Liver (tissue), 9 donors: ENCODE data around the gene EML6. TPM values are rescaled to one million over a fixed set of nuclear protein-coding genes. Genes with fewer than 3 reads are reported as not detected.

ENCODE experiments used
- DNase-seq: peaks from one replicate; pipeline ENCODE4 v3.0.0-alpha.2; 2017; ENCODE audit warnings: low spot score
- H3K27ac ChIP-seq, 2 donors: one replicate each; pipeline ENCODE4 v1.7.0; 2013; ENCODE audit warnings: inconsistent platforms in 2 of 2, low read length in 2 of 2, control low read depth in 1 of 2, low read depth in 1 of 2, mild to moderate bottlenecking in 1 of 2
- H3K27me3 ChIP-seq, 4 donors: one replicate each; pipeline versions ENCODE4 v1.6.1 to v1.7.0; 2013; ENCODE audit warnings: low read length in 3 of 4, inconsistent platforms in 1 of 4, mild to moderate bottlenecking in 1 of 4, moderate library complexity in 1 of 4; ENCODE audit not compliant: control insufficient read depth in 4 of 4, insufficient read depth in 4 of 4
- H3K36me3 ChIP-seq, 4 donors: one replicate each; pipeline versions ENCODE4 v1.6.1 to v1.7.0; 2013; ENCODE audit warnings: low read length in 3 of 4, mild to moderate bottlenecking in 3 of 4, low read depth in 1 of 4, moderate library complexity in 1 of 4; ENCODE audit not compliant: control insufficient read depth in 4 of 4, insufficient read depth in 3 of 4
- H3K4me1 ChIP-seq, 4 donors: one replicate each; pipeline versions ENCODE4 v1.6.1 to v1.7.0; 2013; ENCODE audit warnings: low read length in 3 of 4, mild to moderate bottlenecking in 3 of 4, moderate library complexity in 1 of 4; ENCODE audit not compliant: control insufficient read depth in 4 of 4, insufficient read depth in 4 of 4
- H3K4me3 ChIP-seq, 3 donors: one replicate each; pipeline versions ENCODE4 v1.6.1 to v1.7.0; 2013; ENCODE audit warnings: low read length in 3 of 3, control low read depth in 1 of 3, low read depth in 1 of 3, mild to moderate bottlenecking in 1 of 3
- H3K9ac ChIP-seq, 2 donors: one replicate each; pipeline ENCODE4 v1.7.0; 2013; ENCODE audit warnings: low read length in 2 of 2, mild to moderate bottlenecking in 2 of 2, moderate library complexity in 2 of 2, control low read depth in 1 of 2, low read depth in 1 of 2
- H3K9me3 ChIP-seq, 4 donors: one replicate each; pipeline versions ENCODE4 v1.6.1 to v1.7.0; 2013; ENCODE audit warnings: low read length in 3 of 4; ENCODE audit not compliant: control insufficient read depth in 4 of 4
- CTCF ChIP-seq: fragments of 150-350 bp; IDR thresholded peaks from 2 replicates; pipeline ENCODE4 v1.5.1; 2017; ENCODE audit warnings: improper control_type of control experiment, low read depth, low read length; ENCODE audit not compliant: missing input control
- EGR1 ChIP-seq, 2 donors: IDR thresholded peaks; 2 replicates each; pipeline ENCODE4 v1.6.1; 2016 to 2018; ENCODE audit warnings: antibody characterized with exemption in 2 of 2, low read depth in 2 of 2
- FOXA1 ChIP-seq: IDR thresholded peaks from 2 replicates; pipeline ENCODE4 v1.6.1; 2016; ENCODE audit warnings: antibody characterized with exemption
- FOXA2 ChIP-seq: IDR thresholded peaks from 2 replicates; pipeline ENCODE4 v1.6.1; 2016; ENCODE audit warnings: antibody characterized with exemption
- GABPA ChIP-seq, 2 donors: IDR thresholded peaks in 1 of 2; conservative IDR thresholded peaks in 1 of 2; 2 replicates each; pipeline ENCODE4 v1.6.1; 2016; ENCODE audit warnings: antibody characterized with exemption in 2 of 2, mild to moderate bottlenecking in 1 of 2, moderate library complexity in 1 of 2
- HNF4A ChIP-seq, 2 donors: conservative IDR thresholded peaks; 2 replicates each; pipeline ENCODE4 v1.6.1; 2016; ENCODE audit warnings: antibody characterized with exemption in 2 of 2, mild to moderate bottlenecking in 2 of 2
- HNF4G ChIP-seq: IDR thresholded peaks from 2 replicates; pipeline ENCODE4 v1.6.1; 2016; ENCODE audit warnings: antibody characterized with exemption
- JUND ChIP-seq, 2 donors: IDR thresholded peaks; 2 replicates each; pipeline ENCODE4 v1.6.1; 2016; ENCODE audit warnings: antibody characterized with exemption in 2 of 2
- NR2F2 ChIP-seq: IDR thresholded peaks from 2 replicates; pipeline ENCODE4 v1.6.1; 2016; ENCODE audit warnings: antibody characterized with exemption
- RAD21 ChIP-seq, 2 donors: IDR thresholded peaks; 2 replicates each; pipeline ENCODE4 v1.6.1; 2016; ENCODE audit warnings: antibody characterized with exemption in 2 of 2, mild to moderate bottlenecking in 2 of 2
- RXRA ChIP-seq, 2 donors: IDR thresholded peaks; 2 replicates each; pipeline ENCODE4 v1.6.1; 2017 to 2018; ENCODE audit warnings: antibody characterized with exemption in 2 of 2, mild to moderate bottlenecking in 1 of 2
- SP1 ChIP-seq: IDR thresholded peaks from 2 replicates; pipeline ENCODE4 v1.6.1; 2018; ENCODE audit warnings: antibody characterized with exemption, mild to moderate bottlenecking
- TAF1 ChIP-seq: conservative IDR thresholded peaks from 2 replicates; pipeline ENCODE4 v1.6.1; 2016; ENCODE audit warnings: antibody characterized with exemption, mild to moderate bottlenecking
- YY1 ChIP-seq: IDR thresholded peaks from 2 replicates; pipeline ENCODE4 v1.6.1; 2016; ENCODE audit warnings: antibody characterized with exemption, mild to moderate bottlenecking
- ZBTB33 ChIP-seq: IDR thresholded peaks from 2 replicates; pipeline ENCODE4 v1.6.1; 2016; ENCODE audit warnings: antibody characterized with exemption
- WGBS: extraction: QIAGEN DNeasy Blood & Tissue Kit; methylation state at CpG from one replicate; pipeline ENCODE4 v1.1.7; 2013; 5-methylcytosine and 5-hydroxymethylcytosine counted together
- polyA plus RNA-seq, 2 donors: library from polyadenylated mRNA; stranded (reverse) in 1 of 2; unstranded in 1 of 2; fragments of 200-250 nt in 1 of 2; fragments of >200 nt in 1 of 2; fragmentation: Nextera tagmentation in 1 of 2; extraction: Ambion mirVana in 1 of 2; gene quantifications; one replicate each; pipeline versions ENCODE4 v1.2.1 to v1.2.3, GENCODE V29; 2013 to 2015
- total RNA-seq, 2 donors: library from RNA; depleted of rRNA; stranded (reverse); fragments of >200 nt; gene quantifications; one replicate each; pipeline ENCODE4 v1.2.3, GENCODE V29; 2014
- TF ChIP-seq, protein P1 (sequence below): IDR thresholded peaks from 2 replicates; pipeline ENCODE4 v1.6.1; 2016; ENCODE audit warnings: antibody characterized with exemption
- TF ChIP-seq, protein P2 (sequence below): IDR thresholded peaks from 2 replicates; pipeline ENCODE4 v1.6.1; 2016; ENCODE audit warnings: antibody characterized with exemption
- TF ChIP-seq, protein P3 (sequence below): IDR thresholded peaks from 2 replicates; pipeline ENCODE4 v1.6.1; 2016; ENCODE audit warnings: antibody characterized with exemption, mild to moderate bottlenecking
- donor health status: healthy.
- donor health status: healthy.
- donor health status: healthy.
- donor health status: healthy.
- donor health status: healthy.

EML6 gene
- total and polyA plus RNA-seq, 4 donors, result 0.33 to 3.0 (median 1.4) TPM

DNA sequence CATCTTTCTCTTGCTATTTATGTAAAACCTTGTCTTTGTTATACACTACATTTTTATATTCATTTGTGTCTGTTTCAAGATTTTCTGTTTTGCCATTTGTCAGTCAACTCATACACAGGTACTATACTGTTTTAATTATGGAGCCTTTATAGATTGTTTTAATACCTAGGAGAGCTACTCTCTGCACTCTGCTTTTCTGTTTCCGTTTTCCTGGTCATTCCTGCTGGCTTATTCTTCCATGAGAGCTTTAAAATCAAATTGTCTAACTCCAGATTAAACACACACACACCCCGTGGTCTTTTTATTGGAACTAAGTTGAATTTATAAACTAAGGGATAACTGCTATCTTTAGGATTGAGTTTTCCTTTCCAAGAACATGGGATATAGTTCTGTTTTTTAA lies 165.6 kb downstream of the EML6 start:
- no peaks in the 10 kb centered on the region for H3K4me1 ChIP-seq

More for the DNA sequence above, 165.6 kb downstream of the EML6 start:
- TF ChIP-seq, protein P1, sequence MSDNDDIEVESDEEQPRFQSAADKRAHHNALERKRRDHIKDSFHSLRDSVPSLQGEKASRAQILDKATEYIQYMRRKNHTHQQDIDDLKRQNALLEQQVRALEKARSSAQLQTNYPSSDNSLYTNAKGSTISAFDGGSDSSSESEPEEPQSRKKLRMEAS, result no peak
- TF ChIP-seq NR2F2 (no peak), JUND (IDR thresholded peaks at IDR 0.05) (no peak), HNF4A (conservative IDR thresholded peaks at IDR 0.05) (no peak), RXRA (IDR thresholded peaks at IDR 0.05) (no peak), GABPA (IDR thresholded peaks at IDR 0.05 in 1 of 2, conservative IDR thresholded peaks at IDR 0.05 in 1 of 2) (no peak), YY1 (no peak), TAF1 (no peak), FOXA1 (no peak), HNF4G (no peak), EGR1 (IDR thresholded peaks at IDR 0.05; ENCODE audit: low read depth in 2 of 2) (no peak), RAD21 (IDR thresholded peaks at IDR 0.05) (no peak), FOXA2 (no peak), ZBTB33 (no peak), SP1 (no peak), CTCF (no peak)
- TF ChIP-seq, protein P2, sequence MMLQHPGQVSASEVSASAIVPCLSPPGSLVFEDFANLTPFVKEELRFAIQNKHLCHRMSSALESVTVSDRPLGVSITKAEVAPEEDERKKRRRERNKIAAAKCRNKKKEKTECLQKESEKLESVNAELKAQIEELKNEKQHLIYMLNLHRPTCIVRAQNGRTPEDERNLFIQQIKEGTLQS, result no peak
- TF ChIP-seq, protein P3, sequence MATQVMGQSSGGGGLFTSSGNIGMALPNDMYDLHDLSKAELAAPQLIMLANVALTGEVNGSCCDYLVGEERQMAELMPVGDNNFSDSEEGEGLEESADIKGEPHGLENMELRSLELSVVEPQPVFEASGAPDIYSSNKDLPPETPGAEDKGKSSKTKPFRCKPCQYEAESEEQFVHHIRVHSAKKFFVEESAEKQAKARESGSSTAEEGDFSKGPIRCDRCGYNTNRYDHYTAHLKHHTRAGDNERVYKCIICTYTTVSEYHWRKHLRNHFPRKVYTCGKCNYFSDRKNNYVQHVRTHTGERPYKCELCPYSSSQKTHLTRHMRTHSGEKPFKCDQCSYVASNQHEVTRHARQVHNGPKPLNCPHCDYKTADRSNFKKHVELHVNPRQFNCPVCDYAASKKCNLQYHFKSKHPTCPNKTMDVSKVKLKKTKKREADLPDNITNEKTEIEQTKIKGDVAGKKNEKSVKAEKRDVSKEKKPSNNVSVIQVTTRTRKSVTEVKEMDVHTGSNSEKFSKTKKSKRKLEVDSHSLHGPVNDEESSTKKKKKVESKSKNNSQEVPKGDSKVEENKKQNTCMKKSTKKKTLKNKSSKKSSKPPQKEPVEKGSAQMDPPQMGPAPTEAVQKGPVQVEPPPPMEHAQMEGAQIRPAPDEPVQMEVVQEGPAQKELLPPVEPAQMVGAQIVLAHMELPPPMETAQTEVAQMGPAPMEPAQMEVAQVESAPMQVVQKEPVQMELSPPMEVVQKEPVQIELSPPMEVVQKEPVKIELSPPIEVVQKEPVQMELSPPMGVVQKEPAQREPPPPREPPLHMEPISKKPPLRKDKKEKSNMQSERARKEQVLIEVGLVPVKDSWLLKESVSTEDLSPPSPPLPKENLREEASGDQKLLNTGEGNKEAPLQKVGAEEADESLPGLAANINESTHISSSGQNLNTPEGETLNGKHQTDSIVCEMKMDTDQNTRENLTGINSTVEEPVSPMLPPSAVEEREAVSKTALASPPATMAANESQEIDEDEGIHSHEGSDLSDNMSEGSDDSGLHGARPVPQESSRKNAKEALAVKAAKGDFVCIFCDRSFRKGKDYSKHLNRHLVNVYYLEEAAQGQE, result no peak
- Histone ChIP-seq H3K9me3 (no peaks in the 10 kb centered on the region), H3K27ac (no peak overlapping the region), H3K27me3 (no peaks in the 10 kb centered on the region), H3K9ac (no peak overlapping the region), H3K4me3 (no peak overlapping the region), H3K36me3 (no peaks in the 10 kb centered on the region)
- DNase-seq, result no peak
- WGBS, result 88% methylated on average over 2 of the region's 2 CpGs
